K562 (cell line): ENCODE measurements around the gene FLT1. TPM values are rescaled to one million over a fixed set of nuclear protein-coding genes. Genes with fewer than 3 reads are reported as not detected.

Experiments
- ATAC-seq: fragments of 200-7000 bp; cut with Tn5 transposase; 3 replicates; pipeline ENCODE4 v1.9.1; 2020; ENCODE audit warnings: moderate library complexity
- BruUV-seq: library from RNA; stranded (reverse); fragments of 400-500 nt; replicated peaks from 2 replicates; lab custom pipeline; 2021; lab: Mats Ljungman, UMichigan
- CTCF ChIA-PET: fragments of 300-600 bp; formaldehyde crosslinking; extraction: SDS; loops from one replicate; lab custom pipeline; 2021; ENCODE audit warnings: low intra/inter-chr PET ratio; lab: Yijun Ruan, JAX
- POLR2A ChIA-PET: fragments of 300-600, 350-650 bp; sonication (Branson Sonifier 250); formaldehyde crosslinking; extraction: SDS; loops from one replicate; lab custom pipeline; 2021; ENCODE audit warnings: antibody characterized with exemption, inconsistent platforms; lab: Yijun Ruan, JAX
- DNase-seq, 4 experiments: peaks; one replicate each; pipeline versions ENCODE4 v3.0.0 to v3.0.0-alpha.2; 2011 to 2018; ENCODE audit warnings: low spot score in 3 of 4, mixed read lengths in 3 of 4; ENCODE audit errors: extremely low read depth in 1 of 4
- FAIRE-seq: peaks from 2 replicates; lab custom pipeline; 2011; peaks lifted over from hg19 to GRCh38; lab: Jason Lieb, UNC
- H2AFZ ChIP-seq: 2 replicates; pipeline ENCODE4 v1.6.0; 2011; ENCODE audit warnings: low read depth, low read length, control low read depth, inconsistent platforms
- H3K27ac ChIP-seq: fragments of 200-600 bp; 3 replicates; pipeline ENCODE4 v1.8.0; 2011; ENCODE audit warnings: low read depth, mild to moderate bottlenecking, control low read depth, inconsistent platforms, low read length, moderate library complexity, mixed read lengths; ENCODE audit errors: extremely low read depth
- H3K27me3 ChIP-seq, 2 experiments: fragments of 300-600 bp in 1 of 2; 2 replicates in 1 of 2; 3 replicates in 1 of 2; pipeline versions ENCODE4 v1.6.0 to v1.8.0; 2011; ENCODE audit warnings: inconsistent platforms in 2 of 2, low read length in 2 of 2, mild to moderate bottlenecking in 1 of 2, mixed read lengths in 1 of 2, moderate library complexity in 1 of 2; ENCODE audit not compliant: control insufficient read depth in 2 of 2, insufficient read depth in 2 of 2
- H3K36me3 ChIP-seq: fragments of 300-600 bp; 3 replicates; pipeline ENCODE4 v1.8.0; 2011; ENCODE audit warnings: mild to moderate bottlenecking, low read length, inconsistent platforms; ENCODE audit not compliant: control insufficient read depth, insufficient read depth
- H3K4me1 ChIP-seq, 2 experiments: fragments of 200-600 bp in 1 of 2; replicated peaks in 1 of 2; 2 replicates in 1 of 2; 3 replicates in 1 of 2; pipeline versions ENCODE4 v1.5.1 to v1.8.0; 2011; ENCODE audit warnings: inconsistent platforms in 2 of 2, low read length in 2 of 2, mild to moderate bottlenecking in 1 of 2, mixed read lengths in 1 of 2, moderate library complexity in 1 of 2; ENCODE audit not compliant: control insufficient read depth in 2 of 2, insufficient read depth in 2 of 2
- H3K4me2 ChIP-seq: 2 replicates; pipeline ENCODE4 v1.6.1; 2011; ENCODE audit warnings: low read length, control low read depth, inconsistent platforms, mixed read lengths; ENCODE audit not compliant: insufficient read depth
- H3K4me3 ChIP-seq: fragments of 200-600 bp; sonication (generic), shearing (Covaris generic); 2 replicates; pipeline ENCODE4 v1.5.1; 2016; ENCODE audit warnings: control low read depth, inconsistent platforms
- H3K79me2 ChIP-seq: fragments of 200-600 bp; 3 replicates; pipeline ENCODE4 v1.8.0; 2011; ENCODE audit warnings: low read length, inconsistent platforms; ENCODE audit not compliant: control insufficient read depth, insufficient read depth
- H3K9ac ChIP-seq, 2 experiments: 2 replicates each; pipeline versions ENCODE4 v1.6.0 to v1.6.1; 2011; ENCODE audit warnings: low read depth in 2 of 2, low read length in 2 of 2, control low read depth in 1 of 2, inconsistent platforms in 1 of 2, mild to moderate bottlenecking in 1 of 2, mixed read lengths in 1 of 2; ENCODE audit not compliant: insufficient read depth in 1 of 2
- H3K9me1 ChIP-seq: one replicate; pipeline ENCODE4 v1.6.0; 2011; ENCODE audit warnings: inconsistent platforms, mild to moderate bottlenecking, low read length, moderate library complexity; ENCODE audit not compliant: control insufficient read depth, insufficient read depth
- H3K9me3 ChIP-seq: replicated peaks from 2 replicates; pipeline ENCODE4 v1.5.1; 2011; ENCODE audit warnings: low read depth, low read length, inconsistent platforms; ENCODE audit not compliant: control insufficient read depth, insufficient read depth
- H4K20me1 ChIP-seq: replicated peaks from 2 replicates; pipeline ENCODE4 v1.6.1; 2011; ENCODE audit warnings: low read length, inconsistent platforms, mixed read lengths; ENCODE audit not compliant: control insufficient read depth, insufficient read depth
- ARID1B ChIP-seq: fragments of 450-650 bp; IDR thresholded peaks from 2 replicates; pipeline ENCODE4 v1.6.1; 2016; ENCODE audit warnings: antibody characterized with exemption, mild to moderate bottlenecking, inconsistent platforms
- CEBPG ChIP-seq, 3 experiments: fragments of 200-800 bp in 1 of 3; sonication (Bioruptor generic) in 1 of 3; sonication (generic) in 1 of 3; formaldehyde crosslinking in 1 of 3; IDR thresholded peaks in 2 of 3; conservative IDR thresholded peaks in 1 of 3; 2 replicates each; pipeline versions ENCODE4 v1.6.1 to v1.8.0; 2016 to 2022; ENCODE audit warnings: missing compliant biosample characterization in 2 of 3, missing genetic modification characterization in 2 of 3, mild to moderate bottlenecking in 1 of 3, missing genetic modification reagents in 1 of 3
- FOSL1 ChIP-seq: fragments of 200-800 bp; sonication (Bioruptor generic); conservative IDR thresholded peaks from 2 replicates; pipeline ENCODE4 v1.6.1; 2016; ENCODE audit warnings: missing genetic modification characterization, missing compliant biosample characterization
- JUN ChIP-seq, 2 experiments: sonication (generic) in 1 of 2; formaldehyde crosslinking in 1 of 2; IDR thresholded peaks; 2 replicates each; pipeline versions ENCODE4 v1.6.1 to v1.8.0; 2012 to 2022; ENCODE audit warnings: borderline replicate concordance in 2 of 2, mild to moderate bottlenecking in 2 of 2, improper control_type of control experiment in 1 of 2, low read depth in 1 of 2, low read length in 1 of 2, missing genetic modification reagents in 1 of 2
- JUND ChIP-seq, 2 experiments: IDR thresholded peaks; 2 replicates in 1 of 2; 3 replicates in 1 of 2; pipeline ENCODE4 v1.6.1; 2011; ENCODE audit warnings: borderline replicate concordance in 2 of 2, low read depth in 2 of 2, low read length in 2 of 2, improper control_type of control experiment in 1 of 2, missing biosample characterization in 1 of 2, missing genetic modification characterization in 1 of 2, missing genetic modification reagents in 1 of 2
- KDM1A ChIP-seq, 2 experiments: fragments of 450-650 bp; IDR thresholded peaks; 2 replicates each; pipeline ENCODE4 v1.6.1; 2016; ENCODE audit warnings: mild to moderate bottlenecking in 2 of 2
- NEUROD1 ChIP-seq: fragments of 150-350 bp; IDR thresholded peaks from 2 replicates; pipeline ENCODE4 v1.6.1; 2014; ENCODE audit warnings: borderline replicate concordance, low read length, low read depth; ENCODE audit not compliant: partially characterized antibody
- SMARCA4 ChIP-seq: fragments of 450-650 bp; IDR thresholded peaks from 2 replicates; pipeline ENCODE4 v1.6.1; 2016
- SMARCC2 ChIP-seq: fragments of 450-650 bp; IDR thresholded peaks from 2 replicates; pipeline ENCODE4 v1.6.1; 2017; ENCODE audit warnings: antibody characterized with exemption, moderate library complexity, mild to moderate bottlenecking, low read depth
- SMARCE1 ChIP-seq: fragments of 450-650 bp; IDR thresholded peaks from 2 replicates; pipeline ENCODE4 v1.7.1; 2016; ENCODE audit warnings: mild to moderate bottlenecking
- WHSC1 ChIP-seq: IDR thresholded peaks from one replicate; pipeline ENCODE4 v1.6.1; 2012; ENCODE audit warnings: low read length, control low read depth, inconsistent platforms
- ZFP30 ChIP-seq: fragments of 250-450 bp; sonication (Bioruptor Pico); IDR thresholded peaks from 2 replicates; pipeline ENCODE4 v1.8.0; 2022; ENCODE audit warnings: moderate library complexity, mild to moderate bottlenecking, inconsistent platforms, borderline replicate concordance
- ZFX ChIP-seq: sonication (generic); formaldehyde crosslinking; IDR thresholded peaks from 2 replicates; pipeline ENCODE4 v1.8.0; 2022; ENCODE audit warnings: mild to moderate bottlenecking, missing genetic modification reagents, moderate library complexity
- ZKSCAN3 ChIP-seq: fragments of 250-450 bp; sonication (Bioruptor Pico); IDR thresholded peaks from 2 replicates; pipeline ENCODE4 v1.4.0; 2020
- WGBS: fragments of 100-300 bp; shearing (Covaris generic); methylation state at CpG from one replicate; pipeline ENCODE4 v1.1.6; 2016; ENCODE audit warnings: low coverage, mixed read lengths; ENCODE audit not compliant: insufficient coverage; ENCODE audit errors: missing lambda C conversion rate; 5-methylcytosine and 5-hydroxymethylcytosine counted together
- in situ Hi-C: fragments of 300-500 bp; cut with MboI; formaldehyde crosslinking; loops from 4 replicates; pipeline ENCODE4 v1.15.0; 2018; ENCODE audit warnings: inconsistent platforms, mixed read lengths
- intact Hi-C: fragments of 100-400 bp; cut with micrococcal nuclease; formaldehyde crosslinking; loops from 2 replicates; pipeline ENCODE4 v1.14.2; 2022
- polyA plus RNA-seq, 8 experiments: library from polyadenylated mRNA; depleted of rRNA in 4 of 8; stranded (reverse) in 5 of 8; unstranded in 3 of 8; fragments of >200 nt; fragmentation: Nextera tagmentation in 2 of 8; fragmentation: Illumina TruSeq in 1 of 8; extraction: Ambion mirVana in 2 of 8; extraction: Trizol in 1 of 8; gene quantifications; 2 replicates each; pipeline versions ENCODE4 v1.2.1 to v1.2.3, GENCODE V29; 2011 to 2014; ENCODE audit warnings: inconsistent platforms in 1 of 8, missing spikeins in 1 of 8
- total RNA-seq, 7 experiments: library from RNA; depleted of rRNA in 6 of 7; stranded (reverse); fragments of >200 nt in 6 of 7; fragmentation: Illumina TruSeq in 2 of 7; extraction: Trizol in 2 of 7; gene quantifications; 2 replicates each; pipeline versions ENCODE4 v1.2.1 to v1.2.3, GENCODE V29; 2011 to 2021; ENCODE audit warnings: low replicate concordance in 1 of 7
- TF ChIP-seq, protein P1 (sequence below): fragments of 450-650 bp; conservative IDR thresholded peaks from 2 replicates; pipeline ENCODE4 v1.6.1; 2016; ENCODE audit warnings: missing genetic modification characterization, low read depth, mild to moderate bottlenecking, control low read depth, missing compliant biosample characterization
- TF ChIP-seq, protein P2 (sequence below): fragments of 250-450 bp; sonication (Bioruptor Pico); IDR thresholded peaks from 2 replicates; pipeline ENCODE4 v1.5.0; 2021
- TF ChIP-seq, protein P3 (sequence below), 2 experiments: fragments of 450-650 bp in 1 of 2; sonication (generic) in 1 of 2; formaldehyde crosslinking in 1 of 2; IDR thresholded peaks in 1 of 2; conservative IDR thresholded peaks in 1 of 2; 2 replicates each; pipeline versions ENCODE4 v1.6.1 to v1.8.1; 2016 to 2023; ENCODE audit warnings: mild to moderate bottlenecking in 2 of 2, moderate library complexity in 2 of 2, inconsistent platforms in 1 of 2, missing genetic modification reagents in 1 of 2

FLT1 gene
- total and polyA plus RNA-seq, 9 of the 15 experiments (the other 6 are each of a cell fraction or from before 2014, with no cell fraction given) = 0.01 to 2.0 (median 0.22) TPM

DNA sequence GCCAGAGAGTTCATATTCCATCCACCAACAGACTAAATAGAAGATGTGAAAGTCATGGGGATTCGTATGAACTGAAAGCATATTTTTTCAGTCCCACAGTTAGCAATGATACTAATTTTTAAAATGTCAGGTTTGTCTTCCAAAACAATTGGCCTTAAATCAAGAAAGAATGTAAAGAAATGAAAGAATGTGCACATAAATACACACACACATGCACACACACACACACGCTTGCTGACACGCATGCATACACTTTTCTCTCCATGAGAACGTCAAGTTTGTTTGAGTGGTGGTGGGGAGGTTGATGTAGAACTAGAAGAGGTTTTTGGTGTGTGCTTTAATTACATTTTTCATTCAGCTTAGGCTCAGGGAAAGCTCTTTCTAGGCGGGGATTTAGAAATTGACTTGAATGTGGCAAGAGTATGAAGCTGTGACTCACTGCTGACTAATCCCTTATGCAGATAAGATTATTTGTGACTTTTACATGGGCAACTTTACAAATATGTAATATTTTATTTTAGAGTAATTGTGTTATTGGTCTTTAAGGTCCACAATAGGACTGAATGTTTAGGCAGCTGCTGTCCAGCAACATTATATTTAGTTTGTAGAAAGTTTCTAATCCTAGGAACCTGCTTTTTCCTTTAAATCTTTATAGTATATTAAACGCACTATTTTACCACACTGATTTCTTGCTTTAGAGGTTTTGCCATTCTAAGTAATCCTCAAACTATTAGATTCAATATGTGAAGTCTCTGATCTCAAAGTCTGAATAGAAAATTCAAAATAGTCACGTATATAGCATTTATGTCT is 18.8 kb downstream of the FLT1 start:
- H3K4me2 ChIP-seq = no peak overlapping the region
- CTCF ChIA-PET = no interaction called here
- peak overlapping the region; percentile 49; the same call in 1 of the 3 replicates for H3K27ac ChIP-seq
- H2AFZ ChIP-seq = no peak overlapping the region
- no peaks in the 10 kb centered on the region for H3K79me2 ChIP-seq
- no peaks in the 10 kb centered on the region for H3K9me3 ChIP-seq
- intact Hi-C loops = no loop called here
- WGBS = 21% methylated on average over 7 of the region's 7 CpGs
- H3K4me3 ChIP-seq = no peak overlapping the region
- FAIRE-seq (peak; percentile 54), DNase-seq (peak in 1 of 4 experiments; percentile 52), ATAC-seq (peak; percentile 67)
- H3K4me1 ChIP-seq = peaks cover 0 to 20% of the 10 kb centered on the region in 2 experiments; a peak in 3 of 5 replicates
- no peaks in the 10 kb centered on the region for H3K27me3 ChIP-seq
- no peak overlapping the region for H3K9ac ChIP-seq
- H4K20me1 ChIP-seq = no peaks in the 10 kb centered on the region
- H3K9me1 ChIP-seq = no peaks in the 10 kb centered on the region
- in situ Hi-C loops = no loop called here
- H3K36me3 ChIP-seq = no peaks in the 10 kb centered on the region
- POLR2A ChIA-PET = no interaction called here
- no TSS peak for BruUV-seq
- TF ChIP-seq NEUROD1 = peak; percentile 19
- no peak for TF ChIP-seq CEBPG (CRISPR knock-in tag; IDR thresholded peaks at IDR 0.05)
- peak; percentile 69 to 70 for TF ChIP-seq CEBPG (tag; conservative IDR thresholded peaks at IDR 0.05 in 1 of 2, IDR thresholded peaks at IDR 0.05 in 1 of 2)
- peak; percentile 86 for TF ChIP-seq SMARCA4
- TF ChIP-seq, protein P1, sequence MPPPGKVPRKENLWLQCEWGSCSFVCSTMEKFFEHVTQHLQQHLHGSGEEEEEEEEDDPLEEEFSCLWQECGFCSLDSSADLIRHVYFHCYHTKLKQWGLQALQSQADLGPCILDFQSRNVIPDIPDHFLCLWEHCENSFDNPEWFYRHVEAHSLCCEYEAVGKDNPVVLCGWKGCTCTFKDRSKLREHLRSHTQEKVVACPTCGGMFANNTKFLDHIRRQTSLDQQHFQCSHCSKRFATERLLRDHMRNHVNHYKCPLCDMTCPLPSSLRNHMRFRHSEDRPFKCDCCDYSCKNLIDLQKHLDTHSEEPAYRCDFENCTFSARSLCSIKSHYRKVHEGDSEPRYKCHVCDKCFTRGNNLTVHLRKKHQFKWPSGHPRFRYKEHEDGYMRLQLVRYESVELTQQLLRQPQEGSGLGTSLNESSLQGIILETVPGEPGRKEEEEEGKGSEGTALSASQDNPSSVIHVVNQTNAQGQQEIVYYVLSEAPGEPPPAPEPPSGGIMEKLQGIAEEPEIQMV = no peak
- peak; percentile 91 for TF ChIP-seq SMARCE1
- TF ChIP-seq, protein P2, sequence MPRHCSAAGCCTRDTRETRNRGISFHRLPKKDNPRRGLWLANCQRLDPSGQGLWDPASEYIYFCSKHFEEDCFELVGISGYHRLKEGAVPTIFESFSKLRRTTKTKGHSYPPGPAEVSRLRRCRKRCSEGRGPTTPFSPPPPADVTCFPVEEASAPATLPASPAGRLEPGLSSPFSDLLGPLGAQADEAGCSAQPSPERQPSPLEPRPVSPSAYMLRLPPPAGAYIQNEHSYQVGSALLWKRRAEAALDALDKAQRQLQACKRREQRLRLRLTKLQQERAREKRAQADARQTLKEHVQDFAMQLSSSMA (CRISPR knock-in tag) = no peak
- no peak for TF ChIP-seq ZFX (CRISPR knock-in tag)
- TF ChIP-seq JUN (IDR thresholded peaks at IDR 0.05; ENCODE audit: borderline replicate concordance, low read depth, low read length) = peak; percentile 94
- no peak for TF ChIP-seq JUN (CRISPR knock-in tag; IDR thresholded peaks at IDR 0.05; ENCODE audit: borderline replicate concordance)
- TF ChIP-seq ARID1B = peak; percentile 84
- TF ChIP-seq ZFP30 (CRISPR knock-in tag) = no peak
- TF ChIP-seq, protein P3, sequence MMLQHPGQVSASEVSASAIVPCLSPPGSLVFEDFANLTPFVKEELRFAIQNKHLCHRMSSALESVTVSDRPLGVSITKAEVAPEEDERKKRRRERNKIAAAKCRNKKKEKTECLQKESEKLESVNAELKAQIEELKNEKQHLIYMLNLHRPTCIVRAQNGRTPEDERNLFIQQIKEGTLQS (IDR thresholded peaks at IDR 0.05) = peak; percentile 93
- TF ChIP-seq, protein P3 (CRISPR knock-in tag; conservative IDR thresholded peaks at IDR 0.05) = no peak
- peak; percentile 98 for TF ChIP-seq FOSL1
- peak; percentile 97 for TF ChIP-seq JUND (IDR thresholded peaks at IDR 0.05; ENCODE audit: borderline replicate concordance, low read depth, low read length)
- peak; percentile 96 for TF ChIP-seq JUND (tag; IDR thresholded peaks at IDR 0.05; ENCODE audit: borderline replicate concordance, low read depth, low read length)
- no peak for TF ChIP-seq ZKSCAN3
- no peak for TF ChIP-seq WHSC1
- TF ChIP-seq SMARCC2 = peak; percentile 86
- TF ChIP-seq KDM1A (IDR thresholded peaks at IDR 0.05) = no peak
